Gastrocnemius medialis (tissue), 4 donors: ENCODE data around the gene HSCB.

Source experiments
- CTCF ChIP-seq, 5 experiments: fragments of 450-650 bp in 3 of 5; fragments of 200-600 bp in 2 of 5; sonication (generic) in 2 of 5; IDR thresholded peaks in 4 of 5; conservative IDR thresholded peaks in 1 of 5; 1 replicate in 4 of 5; 2 replicates in 1 of 5; pipeline ENCODE4 v1.5.1; 2016 to 2019; ENCODE audit warnings: antibody characterized with exemption in 5 of 5, mild to moderate bottlenecking in 3 of 5, moderate library complexity in 3 of 5
- POLR2A ChIP-seq, 2 donors: fragments of 450-650 bp; IDR thresholded peaks; one replicate each; pipeline ENCODE4 v1.6.1; 2017; ENCODE audit warnings: antibody characterized with exemption in 2 of 2, mild to moderate bottlenecking in 2 of 2, moderate library complexity in 2 of 2

DNA sequence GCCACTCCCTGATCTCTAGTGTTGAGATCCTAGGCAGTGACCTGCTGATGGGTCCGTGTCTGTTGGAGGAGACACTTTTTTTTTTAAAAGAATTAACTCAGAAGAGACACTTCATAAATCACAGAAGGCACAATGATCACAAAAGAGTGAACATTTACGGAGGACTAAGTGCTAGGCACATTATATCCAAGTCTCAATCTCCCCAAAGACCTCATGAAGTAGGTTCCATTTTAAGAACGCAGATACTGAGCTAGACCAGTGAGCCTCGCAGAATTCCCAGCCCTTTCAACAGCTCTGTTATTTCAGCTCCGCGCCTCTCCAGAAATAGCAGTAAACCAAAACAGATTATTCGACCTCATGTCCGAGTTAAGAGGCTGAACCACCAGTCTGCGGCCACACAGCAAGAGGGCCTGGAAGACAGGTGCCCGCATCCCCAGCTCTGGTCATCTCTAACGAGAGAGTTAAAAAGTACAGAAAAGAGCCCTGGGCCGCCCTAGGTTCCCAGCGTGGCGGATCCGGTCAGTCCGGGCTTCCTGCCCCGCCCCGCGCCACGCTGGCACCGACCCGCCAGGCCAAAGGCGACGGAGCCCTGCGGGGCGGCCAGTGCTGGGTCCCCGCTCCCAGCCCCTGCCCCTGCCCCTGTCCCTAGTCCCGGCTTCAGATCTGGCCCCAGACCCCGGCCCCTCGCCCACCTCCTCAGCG is 57.9 kb downstream of the HSCB start:
- TF ChIP-seq CTCF (IDR thresholded peaks at IDR 0.05 in 4 of 5, conservative IDR thresholded peaks at IDR 0.05 in 1 of 5) (no peak), POLR2A (IDR thresholded peaks at IDR 0.05) (peak in 1 of 2 donors; percentile 95)
